Measurements from ENCODE around the gene SEC14L2.

- TF ChIP-seq CTCF (IDR thresholded peaks at IDR 0.05) (no peak), EZH2 (IDR thresholded peaks at IDR 0.05) (no peak), EZH2phosphoT487 (IDR thresholded peaks at IDR 0.05) (no peak)
Measured at GRCh38 chr22:30385942-30386341, 10.9 kb upstream of the SEC14L2 start.
